HEK293 (cell line): ENCODE measurements around the gene HDHD3.

Source experiments
- CTCF ChIA-PET: fragments of 350-600 bp; formaldehyde crosslinking; extraction: SDS; loops from one replicate; lab custom pipeline; 2021; ENCODE audit warnings: antibody characterized with exemption; lab: Yijun Ruan, JAX
- POLR2A ChIA-PET: fragments of 300-600 bp; formaldehyde crosslinking; extraction: SDS; loops from one replicate; lab custom pipeline; 2020; ENCODE audit warnings: antibody characterized with exemption, inconsistent platforms; lab: Yijun Ruan, JAX
- H3K27ac ChIP-seq: fragments of 200-500 bp; sonication (Bioruptor generic); 2 replicates; pipeline ENCODE4 v1.5.1; 2014; ENCODE audit warnings: low read depth, low read length, control low read depth, inconsistent platforms; ENCODE audit errors: extremely low read depth
- H3K36me3 ChIP-seq, 2 experiments: fragments of 200-500 bp in 1 of 2; sonication (Bioruptor generic) in 1 of 2; 1 replicate in 1 of 2; 2 replicates in 1 of 2; pipeline ENCODE4 v1.5.1; 2014 to 2017; ENCODE audit warnings: inconsistent platforms in 2 of 2, low read length in 2 of 2; ENCODE audit not compliant: control insufficient read depth in 2 of 2, insufficient read depth in 1 of 2
- H3K4me1 ChIP-seq: fragments of 200-500 bp; sonication (Bioruptor generic); 2 replicates; pipeline ENCODE4 v1.5.1; 2014; ENCODE audit warnings: mild to moderate bottlenecking, low read length, inconsistent platforms; ENCODE audit not compliant: control insufficient read depth, insufficient read depth
- H3K4me3 ChIP-seq: 2 replicates; pipeline ENCODE4 v1.5.1; 2011; ENCODE audit warnings: low read depth, mild to moderate bottlenecking, control low read depth, low read length, moderate library complexity
- H3K9me3 ChIP-seq: fragments of 200-500 bp; sonication (Bioruptor generic); 2 replicates; pipeline ENCODE4 v1.5.1; 2014; ENCODE audit warnings: low read depth, low read length, inconsistent platforms; ENCODE audit not compliant: control insufficient read depth, insufficient read depth
- CTCF ChIP-seq: fragments of 450-650 bp; formaldehyde crosslinking; IDR thresholded peaks from 2 replicates; pipeline ENCODE4 v1.5.1; 2016; ENCODE audit warnings: missing biosample characterization, missing genetic modification characterization
- KLF16 ChIP-seq: fragments of 450-650 bp; formaldehyde crosslinking; IDR thresholded peaks from 2 replicates; pipeline ENCODE4 v1.5.1; 2017; ENCODE audit warnings: missing biosample characterization, missing genetic modification characterization
- KLF17 ChIP-seq: fragments of 450-650 bp; formaldehyde crosslinking; IDR thresholded peaks from 2 replicates; pipeline ENCODE4 v1.5.1; 2016; ENCODE audit warnings: missing biosample characterization, missing genetic modification characterization
- KLF7 ChIP-seq: fragments of 450-650 bp; formaldehyde crosslinking; IDR thresholded peaks from 2 replicates; pipeline ENCODE4 v1.5.1; 2016; ENCODE audit warnings: missing biosample characterization, missing genetic modification characterization, borderline replicate concordance
- OSR2 ChIP-seq: fragments of 450-650 bp; formaldehyde crosslinking; IDR thresholded peaks from 2 replicates; pipeline ENCODE4 v1.5.1; 2016; ENCODE audit warnings: missing biosample characterization, missing genetic modification characterization
- OVOL3 ChIP-seq: fragments of 450-650 bp; formaldehyde crosslinking; IDR thresholded peaks from 2 replicates; pipeline ENCODE4 v1.5.1; 2016; ENCODE audit warnings: missing biosample characterization, missing genetic modification characterization
- PRDM6 ChIP-seq: fragments of 450-650 bp; formaldehyde crosslinking; IDR thresholded peaks from 2 replicates; pipeline ENCODE4 v1.5.1; 2017; ENCODE audit warnings: missing biosample characterization, missing genetic modification characterization
- SETDB1 ChIP-seq: IDR thresholded peaks from one replicate; pipeline ENCODE4 v1.6.1; 2017; ENCODE audit warnings: mild to moderate bottlenecking, low read length, moderate library complexity, mixed read lengths; ENCODE audit not compliant: insufficient read length
- ZBTB20 ChIP-seq: fragments of 450-650 bp; formaldehyde crosslinking; IDR thresholded peaks from 2 replicates; pipeline ENCODE4 v1.5.1; 2016; ENCODE audit warnings: missing biosample characterization, missing genetic modification characterization
- ZBTB21 ChIP-seq: fragments of 450-650 bp; formaldehyde crosslinking; IDR thresholded peaks from 2 replicates; pipeline ENCODE4 v1.5.1; 2017; ENCODE audit warnings: missing biosample characterization, missing genetic modification characterization
- ZBTB8A ChIP-seq: fragments of 450-650 bp; formaldehyde crosslinking; IDR thresholded peaks from 2 replicates; pipeline ENCODE4 v1.5.1; 2016; ENCODE audit warnings: missing biosample characterization, missing genetic modification characterization
- ZIC2 ChIP-seq: fragments of 450-650 bp; formaldehyde crosslinking; IDR thresholded peaks from 2 replicates; pipeline ENCODE4 v1.5.1; 2016; ENCODE audit warnings: missing biosample characterization, missing genetic modification characterization
- ZNF19 ChIP-seq: fragments of 450-650 bp; formaldehyde crosslinking; IDR thresholded peaks from 2 replicates; pipeline ENCODE4; 2016; ENCODE audit warnings: missing biosample characterization, missing genetic modification characterization, low read depth
- ZNF302 ChIP-seq: fragments of 450-650 bp; formaldehyde crosslinking; IDR thresholded peaks from 2 replicates; pipeline ENCODE4 v1.5.1; 2016; ENCODE audit warnings: missing biosample characterization, missing genetic modification characterization, low read depth
- ZNF362 ChIP-seq: fragments of 450-650 bp; formaldehyde crosslinking; IDR thresholded peaks from 2 replicates; pipeline ENCODE4 v1.5.1; 2016; ENCODE audit warnings: missing biosample characterization, missing genetic modification characterization
- ZNF521 ChIP-seq: fragments of 450-650 bp; formaldehyde crosslinking; IDR thresholded peaks from 2 replicates; pipeline ENCODE4 v1.5.1; 2017; ENCODE audit warnings: missing biosample characterization, mild to moderate bottlenecking, missing genetic modification characterization
- ZNF580 ChIP-seq: fragments of 450-650 bp; formaldehyde crosslinking; IDR thresholded peaks from 2 replicates; pipeline ENCODE4 v1.5.1; 2016; ENCODE audit warnings: missing biosample characterization, missing genetic modification characterization
- ZNF645 ChIP-seq: fragments of 450-650 bp; formaldehyde crosslinking; IDR thresholded peaks from 2 replicates; pipeline ENCODE4; 2016; ENCODE audit warnings: missing biosample characterization, missing genetic modification characterization
- ZNF660 ChIP-seq: fragments of 450-650 bp; IDR thresholded peaks from 2 replicates; pipeline ENCODE4 v1.5.1; 2018; ENCODE audit warnings: missing biosample characterization, mild to moderate bottlenecking, missing genetic modification characterization
- ZNF692 ChIP-seq: fragments of 450-650 bp; formaldehyde crosslinking; IDR thresholded peaks from 2 replicates; pipeline ENCODE4 v1.5.1; 2016; ENCODE audit warnings: missing biosample characterization, missing genetic modification characterization
- ZNF747 ChIP-seq: fragments of 450-650 bp; formaldehyde crosslinking; IDR thresholded peaks from 2 replicates; pipeline ENCODE4 v1.5.1; 2016; ENCODE audit warnings: missing biosample characterization, missing genetic modification characterization

HDHD3 gene

GRCh38 chr9:113340011-113340699, 36.6 kb downstream of the HDHD3 start, which contains the start of gene WDR31 (continued):
- TF ChIP-seq ZNF692 (tag by site-specific recombination) (peak; percentile 85), ZBTB8A (tag by site-specific recombination) (peak; percentile 98)

GRCh38 chr9:113337714-113338113, 39.1 kb downstream of the HDHD3 start:
- Histone ChIP-seq H3K36me3 (no peaks in the 10 kb centered on the region), H3K4me3 (no peak overlapping the region), H3K4me1 (0 out of 2 replicates have a peak, but pooled peaks cover 4% of the 10 kb centered on the region), H3K9me3 (no peaks in the 10 kb centered on the region), H3K27ac (no peak overlapping the region)
- CTCF ChIA-PET = no interaction called here
- POLR2A ChIA-PET = no interaction called here
- TF ChIP-seq ZIC2 = no peak
- TF ChIP-seq ZNF19 (tag by site-specific recombination) = no peak
- no peak for TF ChIP-seq ZNF302 (tag by site-specific recombination)
- TF ChIP-seq ZNF747 (tag by site-specific recombination) = no peak
- TF ChIP-seq KLF16 (tag by site-specific recombination) = no peak
- TF ChIP-seq KLF7 = no peak
- no peak for TF ChIP-seq SETDB1
- TF ChIP-seq ZBTB21 (tag by site-specific recombination) = no peak
- TF ChIP-seq ZNF660 = no peak
- TF ChIP-seq ZBTB20 (tag by site-specific recombination) = no peak
- no peak for TF ChIP-seq ZNF362 (tag by site-specific recombination)
- no peak for TF ChIP-seq OSR2 (tag by site-specific recombination)
- TF ChIP-seq ZNF580 (tag by site-specific recombination) = no peak
- no peak for TF ChIP-seq CTCF (tag by site-specific recombination)
- no peak for TF ChIP-seq ZNF521 (tag by site-specific recombination)
- no peak for TF ChIP-seq PRDM6 (tag by site-specific recombination)
- no peak for TF ChIP-seq OVOL3 (tag by site-specific recombination)
- no peak for TF ChIP-seq ZNF645 (tag by site-specific recombination)
- no peak for TF ChIP-seq KLF17 (tag by site-specific recombination)
